ENCODE data around the gene SV2C. TPM values are rescaled to one million over a fixed set of nuclear protein-coding genes. Genes with fewer than 3 reads are reported as not detected.
"Not testable (repeated sequence)": the region's sequence is repeated elsewhere in the genome, so short reads cannot be mapped to it uniquely, and the experiment has no call there.

The SV2C gene
- total RNA-seq, 1 donor from 2014 or later = 0.20 TPM

DNA sequence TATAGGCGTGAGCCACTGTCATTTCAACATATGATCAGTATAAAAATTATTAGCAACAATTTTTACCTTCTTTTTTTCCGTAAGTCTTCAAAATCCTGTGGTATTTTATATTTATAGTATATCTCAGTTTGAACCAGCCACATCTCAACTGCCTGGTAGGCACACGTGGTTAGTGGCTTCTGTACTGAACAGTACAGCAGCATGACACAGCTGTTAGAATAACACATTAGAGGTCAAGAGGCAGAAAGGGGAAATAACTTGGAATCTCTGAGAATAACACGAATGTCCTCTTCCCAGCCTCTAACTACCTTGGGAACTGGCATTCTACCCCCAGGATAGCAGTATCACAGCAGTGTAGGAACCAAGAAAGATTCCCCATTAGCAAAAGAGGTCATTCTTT is 211.4 kb downstream of the SV2C start:
- DNase-seq (ENCODE audit: low spot score) = no peak

DNA sequence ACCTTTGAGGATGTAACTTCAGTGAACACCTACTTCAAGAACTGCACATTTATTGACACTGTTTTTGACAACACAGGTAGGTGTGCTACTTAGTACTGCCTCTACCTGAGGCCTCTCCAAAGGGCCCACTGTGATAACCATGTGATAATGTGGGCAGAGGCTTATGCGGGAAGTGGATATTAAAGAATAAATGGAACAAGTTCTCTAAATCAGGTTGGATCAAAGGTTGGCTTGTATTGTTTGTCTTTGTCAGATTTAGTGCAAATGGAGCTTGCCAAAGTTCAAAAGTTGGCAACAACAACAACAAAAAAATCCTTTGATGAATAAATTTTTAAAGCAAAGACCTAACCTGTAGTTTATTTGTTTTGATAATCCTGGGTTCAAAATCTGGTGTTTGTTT is 215.7 kb downstream of the SV2C start:
- DNase-seq (ENCODE audit: low spot score) = no peak

DNA sequence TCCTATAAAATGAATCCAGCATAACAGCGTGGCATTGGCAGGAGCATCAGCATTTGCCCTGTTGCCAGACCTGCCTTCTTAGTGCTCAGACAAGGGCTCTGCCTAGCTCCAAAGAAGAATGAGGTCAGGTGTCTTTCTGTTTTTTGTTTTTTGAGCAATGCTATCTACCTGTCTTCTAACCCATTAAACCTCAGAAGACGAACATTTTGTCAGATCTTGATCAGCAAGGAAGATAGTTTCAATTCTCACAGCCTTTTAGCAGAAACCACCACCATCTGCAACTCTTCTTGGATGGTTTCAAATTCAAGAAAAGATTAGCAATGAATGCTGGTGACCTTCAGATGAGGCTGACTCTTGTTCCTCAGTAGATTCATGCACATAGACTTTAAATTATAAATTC is 216.4 kb downstream of the SV2C start:
- DNase-seq (ENCODE audit: low spot score) = no peak

DNA sequence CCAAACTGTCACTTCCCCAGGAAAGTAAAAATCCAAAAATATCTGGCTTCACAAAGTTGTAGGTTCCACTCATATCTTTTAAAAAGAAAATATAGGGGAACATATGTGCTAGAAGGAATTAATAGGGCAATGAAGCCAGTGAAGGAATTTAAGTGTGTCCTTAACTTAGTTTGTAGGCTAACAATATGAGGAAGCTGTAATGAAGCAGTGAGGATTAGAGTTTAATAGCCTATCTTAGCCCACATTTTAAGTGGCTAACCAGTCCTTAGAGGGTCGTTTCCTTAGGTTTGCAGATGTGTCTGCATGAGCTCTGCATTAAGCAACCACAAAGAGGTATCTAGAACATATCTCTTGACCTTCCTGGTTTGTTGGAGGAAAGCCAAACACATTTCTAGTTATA is 218.7 kb downstream of the SV2C start:
- DNase-seq (ENCODE audit: low spot score) = not testable (repeated sequence)

DNA sequence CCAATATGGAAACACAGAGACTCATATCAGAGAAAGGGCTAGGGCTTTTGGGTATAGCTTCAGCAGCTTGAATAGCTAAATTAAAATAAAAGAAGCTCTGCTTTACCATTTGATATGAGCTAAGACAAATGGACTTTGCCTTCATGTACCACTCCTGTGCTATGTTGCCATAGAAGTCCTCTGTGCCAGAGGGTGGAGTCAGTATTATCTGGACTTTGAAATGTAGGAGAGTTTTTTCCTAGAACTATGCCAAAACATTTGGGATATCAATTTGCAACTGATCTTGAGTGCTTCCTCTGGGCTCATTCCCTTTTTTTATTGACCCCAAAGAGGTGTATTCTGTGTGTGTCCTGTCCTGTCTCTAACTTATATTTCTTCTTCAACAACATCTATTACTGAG is 219.5 kb downstream of the SV2C start:
- not testable (repeated sequence) for DNase-seq (ENCODE audit: low spot score)

DNA sequence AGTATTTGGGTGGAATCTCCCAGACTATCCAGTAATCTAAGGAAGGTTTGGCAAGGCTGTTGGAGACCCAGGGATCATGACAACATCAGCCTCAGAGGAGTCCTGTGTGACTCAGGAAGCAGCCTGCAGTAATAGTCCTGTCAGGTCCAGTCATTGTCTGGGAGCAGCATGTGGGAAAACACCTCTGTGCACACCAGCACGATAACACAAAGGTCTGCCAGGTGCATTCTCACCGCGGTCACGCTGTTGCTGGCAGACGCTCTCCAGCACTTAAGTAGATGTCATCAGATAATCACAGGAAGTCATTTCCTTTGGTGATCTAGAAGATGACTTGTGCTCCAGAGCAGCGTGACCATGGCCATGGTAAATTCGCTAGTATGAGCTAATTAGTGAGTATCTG is 220.7 kb downstream of the SV2C start:
- DNase-seq (ENCODE audit: low spot score) = peak; percentile 77

DNA sequence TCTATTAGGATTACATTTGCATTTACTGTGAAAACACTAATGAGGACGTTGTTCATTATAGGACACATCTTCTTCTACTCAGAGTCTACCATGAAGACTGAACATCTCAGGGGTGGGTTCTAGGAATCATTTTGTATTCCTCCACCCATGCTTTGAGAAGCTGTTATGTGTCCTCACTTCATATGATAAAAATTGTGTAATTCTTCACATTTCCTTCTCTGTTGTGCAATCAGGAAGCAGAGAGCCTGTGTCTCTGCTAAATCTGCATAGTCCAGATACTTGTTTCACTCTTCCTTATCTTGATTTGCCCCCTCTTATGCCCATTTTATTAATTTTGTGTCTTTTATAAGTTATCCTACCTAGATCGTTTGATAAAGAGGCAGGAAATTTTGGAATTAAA is 222.1 kb downstream of the SV2C start:
- no peak for DNase-seq (ENCODE audit: low spot score)

DNA sequence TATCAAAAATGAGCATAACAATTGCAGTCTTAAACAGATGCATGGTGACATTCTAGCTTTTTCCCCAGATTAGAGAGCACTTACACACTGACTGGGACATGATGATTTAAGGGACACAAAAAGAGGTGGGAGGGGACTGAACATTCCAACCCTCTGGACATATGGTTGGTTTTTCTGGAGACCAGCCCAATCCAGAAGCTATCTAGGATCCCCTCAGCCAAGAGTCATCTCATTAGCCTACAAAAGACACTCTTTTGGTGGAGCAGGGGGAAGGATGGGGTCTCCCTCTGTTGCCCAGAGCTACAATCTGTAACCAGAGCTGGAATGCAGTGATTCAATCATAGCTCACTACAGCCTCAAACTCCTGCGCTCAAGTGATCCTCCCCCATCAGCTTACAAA is 222.6 kb downstream of the SV2C start:
- no peak for DNase-seq (ENCODE audit: low spot score)

DNA sequence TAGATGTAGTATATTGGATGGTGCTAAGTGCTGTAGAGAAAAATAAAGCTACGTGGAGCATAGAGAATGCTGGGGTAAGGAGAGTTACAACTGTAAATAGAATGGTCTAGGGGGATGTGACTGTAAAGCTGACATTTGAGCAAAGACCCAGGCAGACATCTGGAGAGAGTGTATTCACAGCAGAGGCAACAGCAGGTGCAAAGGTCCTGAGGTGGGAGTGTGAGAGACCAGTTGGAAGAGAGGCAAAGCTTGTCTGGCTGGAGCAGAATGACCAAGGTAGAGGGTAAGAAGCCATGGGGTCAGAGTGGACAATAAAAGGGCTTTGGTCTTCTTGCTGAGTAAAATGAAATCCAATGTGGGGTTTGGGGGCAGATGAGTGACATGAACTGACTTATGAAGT is 227.0 kb downstream of the SV2C start:
- no peak for DNase-seq (ENCODE audit: low spot score)

DNA sequence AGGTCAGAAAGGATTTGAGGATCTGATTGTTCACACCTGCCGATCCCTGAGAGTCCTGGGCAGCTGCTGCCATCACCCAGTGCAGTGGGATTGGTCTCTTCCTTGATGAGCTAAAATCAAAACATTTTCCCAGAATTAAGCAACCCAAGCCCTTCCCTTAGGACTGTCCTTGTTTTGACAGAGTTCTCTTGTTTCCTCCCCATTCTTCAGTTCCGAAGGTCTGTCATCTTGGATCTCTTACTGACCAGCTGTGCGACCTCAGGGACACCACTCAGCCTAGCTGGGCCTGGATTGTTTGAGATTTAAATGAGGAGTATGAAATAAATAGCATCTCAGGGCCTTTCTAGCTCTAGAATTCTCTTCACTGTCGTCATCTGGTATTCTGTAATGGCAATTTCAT is 229.6 kb downstream of the SV2C start:
- DNase-seq (ENCODE audit: low spot score) = no peak

DNA sequence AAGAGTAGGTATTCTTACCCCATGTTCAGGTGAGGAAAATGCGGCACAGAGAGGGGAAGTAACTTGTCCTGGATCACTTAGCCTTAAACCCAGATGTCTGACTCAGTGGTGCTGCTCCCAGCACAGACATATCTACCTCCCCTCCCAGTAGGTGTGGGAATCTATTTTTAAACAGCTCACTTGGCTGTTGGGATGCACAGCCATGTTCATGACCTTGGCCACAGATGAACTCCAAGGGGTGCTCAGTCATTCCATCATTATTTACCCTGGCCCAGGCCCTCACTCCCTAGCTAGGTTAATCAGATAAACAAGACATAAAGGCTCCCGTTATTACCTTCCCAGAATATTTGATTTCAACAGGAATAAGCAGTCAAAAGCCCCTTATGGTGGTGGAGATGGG is 231.5 kb downstream of the SV2C start:
- DNase-seq (ENCODE audit: low spot score) = no peak

DNA sequence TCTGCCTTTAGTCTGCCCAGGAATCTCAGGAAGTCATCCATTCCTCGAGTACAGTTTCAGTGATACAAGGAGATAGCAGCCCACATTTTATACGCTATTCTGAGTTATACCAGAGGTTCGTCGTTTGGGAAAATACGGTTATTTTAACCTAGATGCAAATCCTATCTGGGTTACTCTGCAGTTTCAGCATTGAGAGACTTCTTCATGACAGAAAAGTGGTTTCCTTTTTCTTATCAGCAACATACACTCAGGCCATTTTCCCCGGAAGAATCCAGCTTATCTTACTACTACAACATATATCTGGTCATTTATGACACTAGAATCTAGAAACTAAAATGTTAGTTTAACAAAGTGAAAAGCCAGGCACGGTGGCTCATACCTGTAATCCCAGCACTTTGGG is 236.5 kb downstream of the SV2C start:
- DNase-seq (ENCODE audit: low spot score) = no peak

DNA sequence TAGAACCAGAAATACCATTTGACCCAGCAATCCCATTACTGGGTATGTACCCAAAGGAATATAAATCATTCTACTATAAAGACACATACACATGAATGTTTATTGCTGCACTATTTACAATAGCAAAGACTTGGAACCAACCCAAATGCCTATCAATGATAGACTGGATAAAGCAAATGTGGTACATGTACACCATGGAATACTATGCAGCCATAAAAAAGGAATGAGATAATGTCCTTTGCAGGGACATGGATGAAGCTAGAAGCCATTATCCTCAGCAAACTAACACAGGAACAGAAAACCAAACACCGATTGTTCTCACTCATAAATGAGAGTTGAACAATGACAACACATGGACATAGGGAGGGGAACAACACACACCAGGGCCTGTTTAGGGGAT is 240.3 kb downstream of the SV2C start:
- DNase-seq (ENCODE audit: low spot score) = not testable (repeated sequence)

DNA sequence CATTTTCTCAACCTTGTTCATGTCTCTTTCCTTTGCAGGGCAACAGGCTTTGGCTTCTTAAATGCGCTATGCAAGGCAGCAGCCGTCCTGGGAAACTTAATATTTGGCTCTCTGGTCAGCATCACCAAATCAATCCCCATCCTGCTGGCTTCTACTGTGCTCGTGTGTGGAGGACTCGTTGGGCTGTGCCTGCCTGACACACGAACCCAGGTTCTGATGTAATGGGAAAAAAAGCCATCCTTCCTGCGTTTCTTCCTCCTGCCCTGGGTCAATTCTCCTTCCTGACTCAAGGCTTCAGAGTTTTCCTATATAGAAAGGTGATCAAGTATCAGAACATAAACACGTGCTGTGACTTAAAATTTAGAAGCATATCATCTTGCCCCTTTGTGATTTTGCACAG is 242.1 kb downstream of the SV2C start:
- no peak for DNase-seq (ENCODE audit: low spot score)

DNA sequence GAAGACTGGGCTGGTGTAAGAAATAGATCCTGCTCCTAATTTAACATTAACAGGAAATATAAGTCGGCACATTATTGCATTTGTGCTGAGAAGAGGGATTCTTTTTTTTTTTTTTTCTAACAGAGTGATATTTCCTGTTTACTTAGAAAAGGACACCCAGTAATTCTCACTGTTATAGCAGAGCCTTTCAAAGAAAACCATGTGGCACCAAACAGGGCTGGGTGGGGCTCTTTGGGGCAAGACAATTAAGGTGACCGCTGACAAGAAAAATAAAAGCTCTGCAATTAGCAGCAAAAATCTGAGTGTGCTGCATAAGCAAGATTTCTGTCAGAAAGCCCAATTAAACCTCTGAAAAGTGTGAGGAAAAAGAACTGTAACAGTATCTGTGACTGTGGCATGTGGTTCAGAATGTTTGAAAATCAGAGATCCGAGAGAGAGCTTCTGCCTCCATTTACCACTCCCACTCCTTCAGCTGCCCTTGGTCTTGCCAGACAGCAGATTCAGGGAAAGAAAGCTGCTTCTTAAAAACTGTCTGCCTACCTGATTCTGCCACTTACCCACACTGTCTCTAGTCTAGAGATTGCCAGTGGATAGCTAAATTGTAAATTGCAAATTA is 242.8 kb downstream of the SV2C start:
- no peak for DNase-seq (ENCODE audit: low spot score)

DNA sequence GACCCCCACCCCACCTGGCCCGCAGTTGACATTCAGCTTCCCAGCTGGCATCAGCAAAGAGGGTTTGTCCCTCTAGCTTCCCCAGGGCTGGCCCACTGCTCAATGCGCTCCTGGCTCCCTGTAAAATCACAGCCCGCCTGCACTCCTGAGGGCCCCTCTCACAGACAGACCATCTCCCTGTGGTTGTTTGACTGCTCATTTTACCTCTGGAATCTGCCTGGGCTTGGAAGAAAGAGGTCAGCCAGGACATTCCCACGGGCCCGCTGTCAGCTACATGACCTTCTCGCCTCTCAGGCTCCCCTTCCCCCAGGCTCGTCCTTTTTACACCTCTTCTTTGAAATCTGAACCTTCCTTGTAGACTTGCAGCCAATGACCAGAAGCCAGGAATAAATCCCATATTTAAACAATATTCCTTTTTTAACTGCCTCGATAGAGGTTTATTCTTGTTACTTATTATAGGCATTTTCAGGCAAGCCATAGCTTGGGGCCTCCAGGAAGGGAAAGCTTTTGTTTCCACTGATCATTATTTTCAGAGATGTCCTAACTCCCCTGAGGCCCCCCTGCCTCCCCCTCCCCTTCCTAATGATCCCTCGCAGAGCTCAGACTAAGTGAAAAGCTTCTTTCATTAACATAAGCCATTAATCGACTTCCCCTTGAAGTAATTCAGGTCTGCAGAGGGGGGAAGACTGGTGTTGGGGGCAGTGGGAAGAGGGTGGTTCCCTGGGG is 243.6 kb downstream of the SV2C start:
- DNase-seq (ENCODE audit: low spot score) = no peak

DNA sequence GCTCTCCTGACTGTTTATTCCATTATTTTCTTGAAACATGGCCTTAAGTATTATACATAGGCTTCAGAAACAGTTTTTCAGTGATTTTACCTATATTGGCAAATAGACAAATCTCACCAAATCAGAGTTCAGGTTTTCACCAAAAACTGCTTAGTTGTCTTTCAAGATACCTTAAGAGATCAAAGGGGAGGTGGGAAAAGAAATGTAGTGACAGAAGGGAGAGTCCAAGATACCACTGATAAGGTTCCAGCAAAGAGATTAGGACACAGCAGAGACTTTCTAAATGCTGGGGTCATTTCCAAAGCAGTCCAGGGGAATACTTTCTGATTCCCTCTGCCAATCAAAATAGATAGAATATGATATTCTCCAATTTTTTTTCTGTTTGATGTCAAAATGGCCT is 246.2 kb downstream of the SV2C start:
- no peak for DNase-seq (ENCODE audit: low spot score)

DNA sequence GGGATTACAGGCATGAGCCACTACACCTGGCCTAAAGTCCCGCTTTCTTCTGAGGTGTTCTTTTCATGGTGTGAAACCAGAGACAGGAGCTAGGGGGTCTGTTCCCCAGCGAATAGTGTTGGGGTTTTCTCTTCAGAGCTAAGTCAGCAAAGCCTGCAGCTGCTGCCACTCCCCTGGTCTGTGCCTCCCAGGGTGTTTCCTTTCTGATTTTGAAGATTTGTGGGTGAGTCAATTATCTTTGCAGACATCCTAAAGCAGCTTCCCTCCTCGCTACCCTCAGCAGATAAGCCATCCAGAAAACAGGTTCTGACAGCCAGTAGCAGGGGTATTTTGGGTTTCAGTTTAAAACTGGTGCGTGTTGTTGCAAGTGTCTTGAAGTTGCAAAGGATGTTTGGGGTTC is 247.9 kb downstream of the SV2C start:
- DNase-seq (ENCODE audit: low spot score) = no peak

DNA sequence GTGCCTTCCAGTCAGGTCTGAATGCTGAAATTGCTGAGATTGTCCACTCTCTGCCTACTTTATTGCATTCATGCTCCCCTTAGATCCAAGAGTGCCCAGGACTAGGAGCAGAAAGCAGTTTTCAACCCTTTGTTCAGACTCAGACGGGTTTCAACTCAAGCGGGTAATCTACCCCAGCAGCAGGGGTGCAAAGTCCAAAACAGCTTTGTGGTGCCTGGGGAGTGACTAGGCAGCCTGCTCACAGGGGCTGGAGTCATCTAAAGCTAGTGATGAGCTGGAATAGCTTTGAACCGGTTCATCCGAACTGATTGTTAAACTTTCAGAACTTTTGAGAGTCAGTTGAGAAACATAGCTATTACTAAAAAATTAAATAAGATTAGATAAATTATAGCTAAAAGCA is 248.9 kb downstream of the SV2C start:
- peak; percentile 39 for DNase-seq (ENCODE audit: low spot score)

DNA sequence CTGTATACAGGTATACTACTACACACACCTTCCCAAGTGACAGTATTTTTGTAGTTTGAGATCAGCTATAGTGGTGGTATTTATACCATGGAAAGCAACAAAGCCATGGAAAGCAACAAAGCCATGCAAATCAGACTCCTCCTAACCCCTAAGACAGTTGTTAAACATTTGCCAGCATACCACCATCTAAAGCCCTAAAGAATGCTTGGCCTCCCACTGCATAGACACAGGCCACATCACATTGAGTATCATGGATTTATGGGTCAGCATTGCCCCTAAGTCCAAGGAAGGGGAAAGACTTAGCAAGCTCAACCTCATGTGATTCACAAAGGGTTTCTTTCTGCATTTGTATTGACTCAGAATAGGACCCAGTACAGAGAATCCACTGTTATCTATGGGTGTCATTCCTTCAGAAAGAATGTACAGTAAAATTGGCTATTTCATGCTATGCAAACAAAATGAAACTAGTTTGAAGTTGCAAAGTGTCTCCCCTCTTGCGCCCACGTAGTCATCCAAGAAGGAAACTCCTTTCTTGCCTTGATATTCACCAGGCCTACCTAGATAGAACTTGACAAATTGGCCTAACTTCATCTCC is 249.5 kb downstream of the SV2C start:
- no peak for DNase-seq (ENCODE audit: low spot score)

DNA sequence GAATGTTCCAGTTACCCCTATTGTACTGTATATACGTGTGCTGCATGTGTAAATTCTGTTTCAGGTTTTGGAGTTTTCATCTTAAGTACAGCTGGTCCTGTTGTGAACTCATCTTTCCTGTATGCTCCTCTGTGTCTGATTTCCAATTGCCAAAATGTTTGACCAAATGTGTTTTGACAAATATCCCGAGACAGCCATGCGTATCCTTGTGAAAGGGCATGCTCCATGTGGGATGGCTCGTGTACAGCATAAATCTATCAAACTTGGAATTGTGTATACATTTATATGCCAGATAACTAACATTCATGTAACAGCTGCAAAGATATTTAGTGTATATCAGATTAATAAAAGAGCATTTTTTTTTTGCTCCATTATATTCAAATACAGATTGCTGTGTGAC is 250.4 kb downstream of the SV2C start:
- DNase-seq (ENCODE audit: low spot score) = no peak

DNA sequence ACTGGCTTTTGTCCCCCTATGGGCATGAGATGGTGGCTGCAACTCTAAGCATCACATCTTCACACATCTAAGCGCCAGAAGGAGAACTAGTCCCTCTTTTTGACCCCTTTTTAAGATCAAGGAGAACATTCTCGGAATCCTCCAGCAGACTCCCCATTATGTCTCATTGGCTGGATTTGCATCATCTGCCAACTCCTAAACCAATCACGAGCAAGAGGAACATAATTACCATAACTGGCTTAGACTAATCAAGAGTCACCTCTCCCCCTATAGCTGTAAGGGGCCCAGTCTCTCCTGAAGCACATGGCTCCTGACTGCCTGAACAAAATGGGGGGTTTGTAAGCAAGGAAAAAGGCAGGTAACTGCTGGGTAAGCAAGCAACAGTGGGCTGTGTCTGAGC is 251.4 kb downstream of the SV2C start:
- DNase-seq (ENCODE audit: low spot score) = no peak

DNA sequence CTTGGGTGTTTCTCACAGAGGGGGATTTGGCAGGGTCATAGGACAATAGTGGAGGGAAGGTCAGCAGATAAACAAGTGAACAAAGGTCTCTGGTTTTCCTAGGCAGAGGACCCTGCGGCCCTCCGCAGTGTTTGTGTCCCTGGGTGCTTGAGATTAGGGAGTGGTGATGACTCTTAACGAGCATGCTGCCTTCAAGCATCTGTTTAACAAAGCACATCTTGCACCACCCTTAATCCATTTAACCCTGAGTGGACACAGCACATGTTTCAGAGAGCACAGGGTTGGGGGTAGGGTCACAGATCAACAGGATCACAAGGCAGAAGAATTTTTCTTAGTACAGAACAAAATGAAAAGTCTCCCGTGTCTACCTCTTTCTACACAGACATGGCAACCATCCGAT is 252.3 kb downstream of the SV2C start:
- not testable (repeated sequence) for DNase-seq (ENCODE audit: low spot score)
